Left kidney (tissue), 8 donors: ENCODE measurements around the gene PDCD4. TPM values are rescaled to one million over a fixed set of nuclear protein-coding genes. Genes with fewer than 3 reads are reported as not detected.

Experiments
- DNase-seq: peaks from one replicate; pipeline ENCODE4 v3.0.0-alpha.2; 2013
- long read RNA-seq, 8 donors: transcript quantifications; one replicate each; lab custom pipeline, GENCODE V29; 2026
- polyA plus RNA-seq: library from polyadenylated mRNA; unstranded; fragments of 120-200 nt; gene quantifications from one replicate; pipeline ENCODE4 v1.2.1, GENCODE V29; 2013; ENCODE audit not compliant: insufficient read length

Gene PDCD4
- 263 TPM for polyA plus RNA-seq
- long read RNA-seq, donor 1, transcript PDCD4-201 (12 exons, 3,602 nt), result major isoform, 17 of 58 reads
- long read RNA-seq, donor 1, partial matches to known transcripts, result 5 of 58 reads
- long read RNA-seq, donor 1, other reads (novel, unspliced or antisense), result 35 of 58 reads
- long read RNA-seq, donor 2, transcript PDCD4-201 (12 exons, 3,602 nt), result major isoform, 13 of 56 reads
- long read RNA-seq, donor 2, partial matches to known transcripts, result 35 of 56 reads
- long read RNA-seq, donor 2, other reads (novel, unspliced or antisense), result 6 of 56 reads
- long read RNA-seq, donor 3, transcript PDCD4-201 (12 exons, 3,602 nt), result major isoform, 5 of 10 reads
- long read RNA-seq, donor 3, partial matches to known transcripts, result 5 of 10 reads
- long read RNA-seq, donor 3, other reads (novel, unspliced or antisense), result 0 of 10 reads
- long read RNA-seq, donor 4, result 0 reads
- long read RNA-seq, donor 5, transcript PDCD4-201 (12 exons, 3,602 nt), result major isoform, 12 of 82 reads
- long read RNA-seq, donor 5, partial matches to known transcripts, result 18 of 82 reads
- long read RNA-seq, donor 5, other reads (novel, unspliced or antisense), result 52 of 82 reads
- long read RNA-seq, donor 6, transcript PDCD4-201 (12 exons, 3,602 nt), result major isoform, 8 of 17 reads
- long read RNA-seq, donor 6, partial matches to known transcripts, result 8 of 17 reads
- long read RNA-seq, donor 6, other reads (novel, unspliced or antisense), result 0 of 17 reads
- long read RNA-seq, donor 7, transcript PDCD4-201 (12 exons, 3,602 nt), result major isoform, 20 of 85 reads
- long read RNA-seq, donor 7, partial matches to known transcripts, result 25 of 85 reads
- long read RNA-seq, donor 7, other reads (novel, unspliced or antisense), result 39 of 85 reads
- long read RNA-seq, donor 8, transcript PDCD4-201 (12 exons, 3,602 nt), result major isoform, 9 of 22 reads
- long read RNA-seq, donor 8, partial matches to known transcripts, result 13 of 22 reads
- long read RNA-seq, donor 8, other reads (novel, unspliced or antisense), result 0 of 22 reads

- peak; percentile 100 for DNase-seq
These were observed at the start of gene PDCD4 for GRCh38 chr10:110871298-110872084. PDCD4 (plus strand) TSS chr10:110871928; CDS start chr10:110876028, 4,100 bp downstream.

- DNase-seq, result no peak
These were observed 49.6 kb upstream of the PDCD4 start for GRCh38 chr10:110822035-110822711.

- DNase-seq, result peak; percentile 76
These were observed 48.9 kb upstream of the PDCD4 start for GRCh38 chr10:110822712-110823311.

- DNase-seq, result no peak
These were observed 47.6 kb upstream of the PDCD4 start for GRCh38 chr10:110824152-110824441.

GRCh38 chr10:110824660-110825059 is 47.1 kb upstream of the PDCD4 start:
- DNase-seq, result no peak

- DNase-seq, result no peak
These were observed 46.2 kb upstream of the PDCD4 start for GRCh38 chr10:110825508-110825907.

- DNase-seq, result no peak
These were observed 44.3 kb upstream of the PDCD4 start for GRCh38 chr10:110827410-110827809.

- no peak for DNase-seq
These were observed 43.9 kb upstream of the PDCD4 start for GRCh38 chr10:110827875-110828274.

- DNase-seq, result no peak
These were observed 43.2 kb upstream of the PDCD4 start for GRCh38 chr10:110828525-110828924.

GRCh38 chr10:110829721-110830410 is 41.9 kb upstream of the PDCD4 start:
- no peak for DNase-seq

GRCh38 chr10:110833234-110833940 is 38.3 kb upstream of the PDCD4 start:
- DNase-seq, result no peak

GRCh38 chr10:110833941-110834628 is 37.6 kb upstream of the PDCD4 start:
- DNase-seq, result no peak

GRCh38 chr10:110834629-110835301 is 37.0 kb upstream of the PDCD4 start:
- peak; percentile 90 for DNase-seq

GRCh38 chr10:110835841-110836240 is 35.9 kb upstream of the PDCD4 start:
- no peak for DNase-seq

GRCh38 chr10:110836706-110837105 is 35.0 kb upstream of the PDCD4 start:
- no peak for DNase-seq

- DNase-seq, result no peak
These were observed 34.1 kb upstream of the PDCD4 start for GRCh38 chr10:110837418-110838171.

GRCh38 chr10:110840225-110840922 is 31.4 kb upstream of the PDCD4 start:
- DNase-seq, result no peak
